H9 (cell line): ENCODE data around the gene SEMA3E. TPM values are rescaled to one million over a fixed set of nuclear protein-coding genes. Genes with fewer than 3 reads are reported as not detected.
A peak's percentile ranks its signal among the peaks of the same experiment; 100 is the strongest.

ENCODE experiments used
- DNase-seq: peaks from one replicate; pipeline ENCODE4 v3.0.0-alpha.2; 2017
- H2AFZ ChIP-seq: one replicate; pipeline ENCODE4 v1.6.1; 2013; ENCODE audit warnings: mild to moderate bottlenecking, low read length, control low read depth, moderate library complexity
- H2AK5ac ChIP-seq: 2 replicates; pipeline ENCODE4 v1.6.1; 2013; ENCODE audit warnings: low read length, control low read depth, mixed read lengths; ENCODE audit not compliant: insufficient read length
- H2BK120ac ChIP-seq: one replicate; pipeline ENCODE4 v1.6.1; 2013; ENCODE audit warnings: low read depth, mild to moderate bottlenecking, low read length, control low read depth, inconsistent platforms; ENCODE audit not compliant: poor library complexity, severe bottlenecking
- H2BK12ac ChIP-seq: 2 replicates; pipeline ENCODE4 v1.6.1; 2013; ENCODE audit warnings: low read length, control low read depth, mixed read lengths, low read depth; ENCODE audit not compliant: insufficient read length
- H2BK15ac ChIP-seq: 2 replicates; pipeline ENCODE4 v1.6.1; 2013; ENCODE audit warnings: low read depth, low read length, control low read depth
- H2BK20ac ChIP-seq: one replicate; pipeline ENCODE4 v1.6.1; 2013; ENCODE audit warnings: low read depth, mild to moderate bottlenecking, low read length, control low read depth, inconsistent platforms; ENCODE audit not compliant: poor library complexity, severe bottlenecking
- H2BK5ac ChIP-seq: 2 replicates; pipeline ENCODE4 v1.6.1; 2013; ENCODE audit warnings: low read length, control low read depth, mixed read lengths; ENCODE audit not compliant: insufficient read length
- H3K14ac ChIP-seq: 2 replicates; pipeline ENCODE4 v1.6.1; 2013; ENCODE audit warnings: low read length, control low read depth; ENCODE audit not compliant: insufficient read depth
- H3K18ac ChIP-seq: 2 replicates; pipeline ENCODE4 v1.6.1; 2013; ENCODE audit warnings: low read depth, mild to moderate bottlenecking, mixed read lengths, low read length, control low read depth; ENCODE audit not compliant: insufficient read length
- H3K23ac ChIP-seq: 2 replicates; pipeline ENCODE4 v1.6.1; 2013; ENCODE audit warnings: low read length, control low read depth, mixed read lengths, low read depth; ENCODE audit not compliant: insufficient read length
- H3K23me2 ChIP-seq: 2 replicates; pipeline ENCODE4 v1.6.1; 2013; ENCODE audit warnings: low read depth, mild to moderate bottlenecking, mixed read lengths, low read length, control low read depth; ENCODE audit not compliant: insufficient read length, poor library complexity, severe bottlenecking
- H3K27ac ChIP-seq: 2 replicates; pipeline ENCODE4 v1.5.1; 2013; ENCODE audit warnings: low read length, control low read depth, mixed read lengths, low read depth; ENCODE audit not compliant: insufficient read length
- H3K27me3 ChIP-seq: 2 replicates; pipeline ENCODE4 v1.6.1; 2013; ENCODE audit warnings: low read length, control low read depth, inconsistent platforms; ENCODE audit not compliant: insufficient read depth
- H3K4ac ChIP-seq: 2 replicates; pipeline ENCODE4 v1.6.1; 2013; ENCODE audit warnings: low read depth, mild to moderate bottlenecking, control low read depth, inconsistent platforms, low read length, moderate library complexity
- H3K4me1 ChIP-seq: 2 replicates; pipeline ENCODE4 v1.6.1; 2013; ENCODE audit warnings: low read length, control low read depth, inconsistent platforms; ENCODE audit not compliant: insufficient read depth
- H3K4me2 ChIP-seq: 2 replicates; pipeline ENCODE4 v1.6.1; 2013; ENCODE audit warnings: low read length, control low read depth, mixed read lengths; ENCODE audit not compliant: insufficient read length, insufficient read depth
- H3K56ac ChIP-seq: 2 replicates; pipeline ENCODE4 v1.6.1; 2013; ENCODE audit warnings: low read depth, mild to moderate bottlenecking, mixed read lengths, low read length, control low read depth; ENCODE audit not compliant: insufficient read length
- H3K79me1 ChIP-seq: 2 replicates; pipeline ENCODE4 v1.6.1; 2013; ENCODE audit warnings: low read depth, mild to moderate bottlenecking, moderate library complexity, low read length, control low read depth, inconsistent platforms; ENCODE audit not compliant: insufficient read depth, poor library complexity, severe bottlenecking
- H3K79me2 ChIP-seq: 2 replicates; pipeline ENCODE4 v1.6.1; 2013; ENCODE audit warnings: low read length, control low read depth, inconsistent platforms; ENCODE audit not compliant: insufficient read depth
- H3K9ac ChIP-seq: 2 replicates; pipeline ENCODE4 v1.6.1; 2013; ENCODE audit warnings: low read length, control low read depth, mixed read lengths; ENCODE audit not compliant: insufficient read length; ENCODE audit errors: extremely low read depth
- H3K9me3 ChIP-seq: one replicate; pipeline ENCODE4 v1.6.1; 2013; ENCODE audit warnings: low read depth, low read length, inconsistent platforms; ENCODE audit not compliant: control insufficient read depth
- H3T11ph ChIP-seq: one replicate; pipeline ENCODE4 v1.6.1; 2013; ENCODE audit warnings: mild to moderate bottlenecking, low read length, control low read depth, inconsistent platforms
- H4K20me1 ChIP-seq: one replicate; pipeline ENCODE4 v1.6.1; 2013; ENCODE audit not compliant: control insufficient read depth, insufficient read length, insufficient read depth
- H4K5ac ChIP-seq: 2 replicates; pipeline ENCODE4 v1.6.1; 2013; ENCODE audit warnings: low read depth, mild to moderate bottlenecking, mixed read lengths, low read length, control low read depth; ENCODE audit not compliant: insufficient read length
- H4K8ac ChIP-seq: replicated peaks from 2 replicates; pipeline ENCODE4 v1.6.1; 2013; ENCODE audit warnings: low read length, control low read depth, mixed read lengths, low read depth; ENCODE audit not compliant: insufficient read length
- H4K91ac ChIP-seq: 2 replicates; pipeline ENCODE4 v1.6.1; 2013; ENCODE audit warnings: low read depth, mild to moderate bottlenecking, moderate library complexity, mixed read lengths, low read length, control low read depth; ENCODE audit not compliant: insufficient read length
- H3K27ac Mint-ChIP-seq, 3 experiments: 2 replicates in 2 of 3; 3 replicates in 1 of 3; pipeline ENCODE4 v1.8.0; 2020 to 2021; ENCODE audit warnings: mixed read lengths in 3 of 3, mild to moderate bottlenecking in 1 of 3, moderate library complexity in 1 of 3
- H3K27me3 Mint-ChIP-seq: 2 replicates; pipeline ENCODE4 v1.8.0; 2021; ENCODE audit warnings: low read depth, mild to moderate bottlenecking, moderate library complexity, mixed read lengths
- H3K36me3 Mint-ChIP-seq, 3 experiments: 2 replicates in 2 of 3; 3 replicates in 1 of 3; pipeline ENCODE4 v1.8.0; 2020 to 2021; ENCODE audit warnings: low read depth in 3 of 3, mixed read lengths in 3 of 3; ENCODE audit not compliant: insufficient read depth in 1 of 3
- H3K4me1 Mint-ChIP-seq, 2 experiments: 2 replicates each; pipeline ENCODE4 v1.8.0; 2020; ENCODE audit warnings: mixed read lengths in 2 of 2
- H3K4me3 Mint-ChIP-seq, 2 experiments: 2 replicates in 1 of 2; 3 replicates in 1 of 2; pipeline ENCODE4 v1.8.0; 2020 to 2021; ENCODE audit warnings: mild to moderate bottlenecking in 2 of 2, mixed read lengths in 2 of 2, moderate library complexity in 1 of 2
- H3K9me3 Mint-ChIP-seq, 2 experiments: 2 replicates in 1 of 2; 3 replicates in 1 of 2; pipeline ENCODE4 v1.8.0; 2020; ENCODE audit warnings: mild to moderate bottlenecking in 2 of 2, mixed read lengths in 2 of 2, moderate library complexity in 1 of 2
- WGBS: extraction: QIAGEN DNeasy Blood & Tissue Kit; methylation state at CpG from one replicate; pipeline ENCODE4 v1.1.7; 2013; ENCODE audit warnings: missing lambda C conversion rate, low lambda C conversion rate, mixed read lengths; ENCODE audit not compliant: insufficient read length; ENCODE audit errors: extremely low coverage; 5-methylcytosine and 5-hydroxymethylcytosine counted together
- total RNA-seq: library from RNA; stranded (reverse); gene quantifications from 2 replicates; pipeline ENCODE4 v1.2.1, GENCODE V29; 2021
- TF ChIP-seq, protein P1 (sequence below): fragments of 200-600 bp; sonication (generic); conservative IDR thresholded peaks from 3 replicates; pipeline ENCODE4 v1.8.0; 2021; ENCODE audit warnings: antibody characterized with exemption, mild to moderate bottlenecking

The SEMA3E gene
- total RNA-seq, 1 experiment from 2014 or later, result 0.39 TPM

GRCh38 chr7:83410989-83411591 is 237.8 kb downstream of the SEMA3E start:
- DNase-seq, result no peak

More at GRCh38 chr7:83410989-83411591, 237.8 kb downstream of the SEMA3E start:
- Histone ChIP-seq H3K79me1 (no peaks in the 10 kb centered on the region), H3K56ac (no peak overlapping the region), H3K23ac (no peak overlapping the region), H3K23me2 (no peaks in the 10 kb centered on the region), H4K91ac (no peak overlapping the region), H2BK20ac (no peak overlapping the region), H2BK12ac (no peak overlapping the region), H4K8ac (no peak overlapping the region), H2BK15ac (no peak overlapping the region), H3K4me2 (no peak overlapping the region), H3K9me3 (no peaks in the 10 kb centered on the region), H3K4me1 (no peaks in the 10 kb centered on the region; the same call in 1 of the 2 replicates), H3K9ac (no peak overlapping the region), H3K27me3 (no peaks in the 10 kb centered on the region), H3T11ph (no peak overlapping the region), H4K20me1 (no peaks in the 10 kb centered on the region), H3K79me2 (no peaks in the 10 kb centered on the region), H3K27ac (no peak overlapping the region), H2AK5ac (no peak overlapping the region), H3K18ac (no peak overlapping the region), H2BK120ac (no peak overlapping the region), H2AFZ (no peak overlapping the region), H3K4ac (no peak overlapping the region), H4K5ac (no peak overlapping the region), H3K14ac (no peak overlapping the region), H2BK5ac (no peak overlapping the region)
- Mint-ChIP-seq H3K4me1 (peaks cover 25 to 31% of the 10 kb centered on the region in 2 experiments), H3K4me3 (no peak overlapping the region), H3K36me3 (no peaks in the 10 kb centered on the region), H3K9me3 (no peaks in the 10 kb centered on the region), H3K27ac (no peak overlapping the region), H3K27me3 (no peaks in the 10 kb centered on the region)
- no CpG with 5 or more reads among the region's 3 CpGs for WGBS
- TF ChIP-seq, protein P1, sequence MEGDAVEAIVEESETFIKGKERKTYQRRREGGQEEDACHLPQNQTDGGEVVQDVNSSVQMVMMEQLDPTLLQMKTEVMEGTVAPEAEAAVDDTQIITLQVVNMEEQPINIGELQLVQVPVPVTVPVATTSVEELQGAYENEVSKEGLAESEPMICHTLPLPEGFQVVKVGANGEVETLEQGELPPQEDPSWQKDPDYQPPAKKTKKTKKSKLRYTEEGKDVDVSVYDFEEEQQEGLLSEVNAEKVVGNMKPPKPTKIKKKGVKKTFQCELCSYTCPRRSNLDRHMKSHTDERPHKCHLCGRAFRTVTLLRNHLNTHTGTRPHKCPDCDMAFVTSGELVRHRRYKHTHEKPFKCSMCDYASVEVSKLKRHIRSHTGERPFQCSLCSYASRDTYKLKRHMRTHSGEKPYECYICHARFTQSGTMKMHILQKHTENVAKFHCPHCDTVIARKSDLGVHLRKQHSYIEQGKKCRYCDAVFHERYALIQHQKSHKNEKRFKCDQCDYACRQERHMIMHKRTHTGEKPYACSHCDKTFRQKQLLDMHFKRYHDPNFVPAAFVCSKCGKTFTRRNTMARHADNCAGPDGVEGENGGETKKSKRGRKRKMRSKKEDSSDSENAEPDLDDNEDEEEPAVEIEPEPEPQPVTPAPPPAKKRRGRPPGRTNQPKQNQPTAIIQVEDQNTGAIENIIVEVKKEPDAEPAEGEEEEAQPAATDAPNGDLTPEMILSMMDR, result peak; percentile 95
